Osteoblast (primary cell): ENCODE data around the gene PRELP. TPM values are rescaled to one million over a fixed set of nuclear protein-coding genes. Genes with fewer than 3 reads are reported as not detected.

Experiments used
- DNase-seq: peaks from one replicate; pipeline ENCODE4 v3.0.0; 2011; ENCODE audit warnings: low spot score, mixed read lengths; ENCODE audit not compliant: insufficient read length; ENCODE audit errors: missing footprints
- H2AFZ ChIP-seq: 2 replicates; pipeline ENCODE4 v1.6.0; 2011; ENCODE audit warnings: mild to moderate bottlenecking, low read length
- H3K27ac ChIP-seq: 2 replicates; pipeline ENCODE4 v1.5.1; 2011; ENCODE audit warnings: mild to moderate bottlenecking, low read depth, low read length, moderate library complexity
- H3K27me3 ChIP-seq: 2 replicates; pipeline ENCODE4 v1.6.0; 2012; ENCODE audit warnings: mild to moderate bottlenecking, control low read depth, inconsistent platforms, low read length, moderate library complexity; ENCODE audit not compliant: insufficient read depth
- H3K36me3 ChIP-seq: 2 replicates; pipeline ENCODE4 v1.5.1; 2011; ENCODE audit warnings: mild to moderate bottlenecking, low read length, control low read depth, moderate library complexity; ENCODE audit not compliant: insufficient read depth
- H3K4me1 ChIP-seq: 2 replicates; pipeline ENCODE4 v1.5.1; 2011; ENCODE audit warnings: mild to moderate bottlenecking, low read length, control low read depth, moderate library complexity; ENCODE audit not compliant: insufficient read depth
- H3K4me2 ChIP-seq: 2 replicates; pipeline ENCODE4 v1.6.0; 2011; ENCODE audit warnings: mild to moderate bottlenecking, low read length; ENCODE audit not compliant: insufficient read depth
- H3K4me3 ChIP-seq: fragments of 200-600 bp; sonication (generic); 3 replicates; pipeline ENCODE4 v1.5.1; 2012; ENCODE audit warnings: mild to moderate bottlenecking, low read length, inconsistent platforms; ENCODE audit not compliant: insufficient read depth
- H3K79me2 ChIP-seq: 2 replicates; pipeline ENCODE4 v1.6.0; 2012; ENCODE audit warnings: mild to moderate bottlenecking, low read length, control low read depth, inconsistent platforms; ENCODE audit not compliant: insufficient read depth
- H3K9me3 ChIP-seq: 2 replicates; pipeline ENCODE4 v1.5.1; 2011; ENCODE audit warnings: low read depth, low read length, control low read depth
- H4K20me1 ChIP-seq: 2 replicates; pipeline ENCODE4 v1.6.0; 2012; ENCODE audit warnings: mild to moderate bottlenecking, low read length, control low read depth; ENCODE audit not compliant: insufficient read depth
- CTCF ChIP-seq: IDR thresholded peaks from 2 replicates; pipeline ENCODE4 v1.5.1; 2011; ENCODE audit warnings: mild to moderate bottlenecking, low read depth, low read length, moderate library complexity; ENCODE audit errors: extremely low read depth
- total RNA-seq: library from RNA; depleted of rRNA; stranded (reverse); fragments of >200 nt; gene quantifications from 2 replicates; pipeline ENCODE4 v1.2.3, GENCODE V29; 2012

PRELP gene
- total RNA-seq, 1 donor, result 0.36 TPM

- Histone ChIP-seq H3K4me1 (peaks cover 45% of the 10 kb centered on the region), H3K27ac (peak overlapping the region; percentile 43), H3K27me3 (no peaks in the 10 kb centered on the region), H2AFZ (no peak overlapping the region), H3K4me3 (no peak overlapping the region), H4K20me1 (no peaks in the 10 kb centered on the region), H3K9me3 (no peaks in the 10 kb centered on the region), H3K4me2 (peak overlapping the region; percentile 2), H3K36me3 (no peaks in the 10 kb centered on the region), H3K79me2 (no peaks in the 10 kb centered on the region)
- DNase-seq, result no peak
- no peak for TF ChIP-seq CTCF
Observed at GRCh38 chr1:203536980-203537455, 61.4 kb downstream of the PRELP start.

GRCh38 chr1:203537806-203538464, 62.3 kb downstream of the PRELP start:
- DNase-seq, result no peak
- Histone ChIP-seq H3K4me3 (no peak overlapping the region), H3K27me3 (no peaks in the 10 kb centered on the region), H2AFZ (no peak overlapping the region), H3K36me3 (no peaks in the 10 kb centered on the region), H3K27ac (peak overlapping the region; percentile 43), H3K4me2 (no peak overlapping the region), H4K20me1 (no peaks in the 10 kb centered on the region), H3K4me1 (peaks cover 45% of the 10 kb centered on the region), H3K79me2 (no peaks in the 10 kb centered on the region), H3K9me3 (no peaks in the 10 kb centered on the region)
- no peak for TF ChIP-seq CTCF

GRCh38 chr1:203538726-203539125, 63.1 kb downstream of the PRELP start:
- no peak overlapping the region for H3K4me2 ChIP-seq
- peaks cover 42% of the 10 kb centered on the region for H3K4me1 ChIP-seq
- no peaks in the 10 kb centered on the region for H4K20me1 ChIP-seq
- H2AFZ ChIP-seq, result no peak overlapping the region
- H3K27ac ChIP-seq, result no peak overlapping the region
- H3K9me3 ChIP-seq, result no peaks in the 10 kb centered on the region
- no peak for DNase-seq
- H3K79me2 ChIP-seq, result no peaks in the 10 kb centered on the region
- H3K36me3 ChIP-seq, result no peaks in the 10 kb centered on the region
- H3K27me3 ChIP-seq, result no peaks in the 10 kb centered on the region
- no peak overlapping the region for H3K4me3 ChIP-seq
- no peak for TF ChIP-seq CTCF

GRCh38 chr1:203539831-203540546, 64.4 kb downstream of the PRELP start:
- H3K4me3 ChIP-seq, result no peak overlapping the region
- no peaks in the 10 kb centered on the region for H4K20me1 ChIP-seq
- no peak overlapping the region for H3K4me2 ChIP-seq
- peaks cover 29% of the 10 kb centered on the region for H3K4me1 ChIP-seq
- no peaks in the 10 kb centered on the region for H3K79me2 ChIP-seq
- no peak overlapping the region for H2AFZ ChIP-seq
- no peak for TF ChIP-seq CTCF
- H3K27ac ChIP-seq, result no peak overlapping the region
- H3K9me3 ChIP-seq, result no peaks in the 10 kb centered on the region
- no peaks in the 10 kb centered on the region for H3K36me3 ChIP-seq
- no peak for DNase-seq
- H3K27me3 ChIP-seq, result no peaks in the 10 kb centered on the region
